Vagina (tissue), 2 donors: ENCODE measurements around the gene YWHAG. TPM values are rescaled to one million over a fixed set of nuclear protein-coding genes. Genes with fewer than 3 reads are reported as not detected.
"Not testable (repeated sequence)": the region's sequence is repeated elsewhere in the genome, so short reads cannot be mapped to it uniquely, and the experiment has no call there.

ENCODE experiments used
- DNase-seq, 2 donors: peaks; one replicate each; pipeline ENCODE4 v3.0.0-alpha.2; 2017; ENCODE audit errors: extremely low spot score in 2 of 2
- H3K27ac ChIP-seq: fragments of 200-600 bp; sonication (generic); one replicate; pipeline ENCODE4 v1.5.1; 2019
- H3K27me3 ChIP-seq: fragments of 200-600 bp; sonication (generic); one replicate; pipeline ENCODE4 v1.5.1; 2019
- H3K36me3 ChIP-seq, 2 donors: fragments of 200-600 bp; sonication (generic); one replicate each; pipeline ENCODE4 v1.5.1; 2017 to 2019
- H3K4me1 ChIP-seq: fragments of 200-600 bp; sonication (generic); one replicate; pipeline ENCODE4 v1.5.1; 2019
- H3K4me3 ChIP-seq, 2 donors: fragments of 200-600 bp; sonication (generic); 1 replicate in 1 of 2; 2 replicates in 1 of 2; pipeline ENCODE4 v1.5.1; 2016 to 2019
- H3K9me3 ChIP-seq: fragments of 200-600 bp; sonication (generic); one replicate; pipeline ENCODE4 v1.5.1; 2019
- POLR2A ChIP-seq, 2 donors: fragments of 450-650 bp; IDR thresholded peaks; one replicate each; pipeline ENCODE4 v1.6.1; 2017; ENCODE audit warnings: antibody characterized with exemption in 2 of 2, mild to moderate bottlenecking in 2 of 2, moderate library complexity in 2 of 2
- POLR2AphosphoS5 ChIP-seq, 2 donors: sonication (generic); formaldehyde crosslinking; IDR thresholded peaks; one replicate each; pipeline ENCODE4 v1.9.0; 2017; ENCODE audit warnings: antibody characterized with exemption in 2 of 2, mild to moderate bottlenecking in 2 of 2, low read depth in 1 of 2; ENCODE audit not compliant: insufficient read depth in 1 of 2
- intact Hi-C: fragments of 100-400 bp; cut with DNase I; formaldehyde crosslinking; loops from one replicate; pipeline ENCODE4 v1.15.1; 2023
- total RNA-seq: library from RNA; depleted of rRNA; stranded (reverse); fragments of >200 nt; gene quantifications from one replicate; pipeline ENCODE4 v1.2.3, GENCODE V29; 2016
- TF ChIP-seq, protein P1 (sequence below), 3 experiments: fragments of 450-650 bp in 2 of 3; fragments of 200-600 bp in 1 of 3; sonication (generic) in 1 of 3; IDR thresholded peaks; one replicate each; pipeline ENCODE4 v1.5.1; 2017 to 2019; ENCODE audit warnings: antibody characterized with exemption in 3 of 3, mild to moderate bottlenecking in 2 of 3, moderate library complexity in 2 of 3

Gene YWHAG
- total RNA-seq, 1 donor from 2014 or later, result 73.2 TPM

DNA sequence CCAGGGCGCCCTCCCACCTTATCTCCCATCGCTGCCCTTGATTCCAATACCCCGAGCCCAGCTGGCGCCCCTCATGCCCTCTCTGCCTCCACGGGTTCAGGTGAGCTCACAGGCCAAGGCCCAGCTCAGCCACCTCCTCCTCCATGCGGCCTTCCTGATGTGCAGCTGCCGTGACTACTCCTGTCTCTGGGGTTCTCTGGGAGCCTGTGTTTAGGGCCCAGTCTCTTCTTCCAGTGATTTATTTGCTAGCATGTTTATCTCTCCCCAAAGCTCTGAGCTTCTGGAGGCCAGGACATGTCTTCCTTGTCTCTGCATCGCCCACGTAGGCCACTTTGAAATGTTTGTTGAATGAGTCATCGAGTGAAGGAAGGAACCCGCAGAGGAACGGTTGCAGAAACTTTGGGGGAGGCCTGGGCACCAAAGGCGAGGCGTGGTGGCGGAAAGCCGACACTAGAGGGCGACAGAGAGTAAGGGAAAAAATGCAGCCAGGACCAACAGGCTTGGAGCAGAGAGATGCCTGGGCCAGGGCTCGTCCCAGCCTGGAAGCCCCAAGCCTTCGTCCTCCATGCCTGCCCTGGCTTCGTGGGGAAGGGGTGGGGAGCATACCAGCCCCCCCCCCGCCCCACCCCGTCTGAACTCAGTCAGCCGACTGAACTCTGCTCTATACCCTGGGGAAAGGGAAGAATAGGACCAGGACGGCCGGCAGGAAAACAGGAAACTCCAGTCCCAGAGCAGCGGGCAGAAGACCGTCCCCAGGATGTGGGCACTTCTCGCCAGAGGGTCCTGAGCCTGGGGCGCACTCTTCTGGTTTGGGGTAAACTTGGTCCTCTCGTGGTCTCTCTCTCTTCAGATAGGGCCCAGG, 67.2 kb downstream of the YWHAG start:
- H3K27me3 ChIP-seq, result no peaks in the 10 kb centered on the region
- H3K4me1 ChIP-seq, result peaks cover 58% of the 10 kb centered on the region
- no peaks in the 10 kb centered on the region for H3K9me3 ChIP-seq
- TF ChIP-seq, protein P1, sequence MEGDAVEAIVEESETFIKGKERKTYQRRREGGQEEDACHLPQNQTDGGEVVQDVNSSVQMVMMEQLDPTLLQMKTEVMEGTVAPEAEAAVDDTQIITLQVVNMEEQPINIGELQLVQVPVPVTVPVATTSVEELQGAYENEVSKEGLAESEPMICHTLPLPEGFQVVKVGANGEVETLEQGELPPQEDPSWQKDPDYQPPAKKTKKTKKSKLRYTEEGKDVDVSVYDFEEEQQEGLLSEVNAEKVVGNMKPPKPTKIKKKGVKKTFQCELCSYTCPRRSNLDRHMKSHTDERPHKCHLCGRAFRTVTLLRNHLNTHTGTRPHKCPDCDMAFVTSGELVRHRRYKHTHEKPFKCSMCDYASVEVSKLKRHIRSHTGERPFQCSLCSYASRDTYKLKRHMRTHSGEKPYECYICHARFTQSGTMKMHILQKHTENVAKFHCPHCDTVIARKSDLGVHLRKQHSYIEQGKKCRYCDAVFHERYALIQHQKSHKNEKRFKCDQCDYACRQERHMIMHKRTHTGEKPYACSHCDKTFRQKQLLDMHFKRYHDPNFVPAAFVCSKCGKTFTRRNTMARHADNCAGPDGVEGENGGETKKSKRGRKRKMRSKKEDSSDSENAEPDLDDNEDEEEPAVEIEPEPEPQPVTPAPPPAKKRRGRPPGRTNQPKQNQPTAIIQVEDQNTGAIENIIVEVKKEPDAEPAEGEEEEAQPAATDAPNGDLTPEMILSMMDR (IDR thresholded peaks at IDR 0.05), result peak; percentile 91 to 99 (median 96)
- TF ChIP-seq POLR2AphosphoS5 (IDR thresholded peaks at IDR 0.05; ENCODE audit: insufficient read depth in 1 of 2, low read depth in 1 of 2) (peak; percentile 87 to 94), POLR2A (IDR thresholded peaks at IDR 0.05) (peak in 1 of 2 donors; percentile 1)
- intact Hi-C loops, result loop anchor here (1.0 kb wide), 1 partner anchor 23 kb away; no protein-coding TSS in a partner anchor
- H3K27ac ChIP-seq, result peak overlapping the region; percentile 100
- H3K36me3 ChIP-seq, result no peaks in the 10 kb centered on the region
- peak overlapping the region; percentile 29 for H3K4me3 ChIP-seq
- DNase-seq, result peak in 1 of 2 donors; percentile 99

DNA sequence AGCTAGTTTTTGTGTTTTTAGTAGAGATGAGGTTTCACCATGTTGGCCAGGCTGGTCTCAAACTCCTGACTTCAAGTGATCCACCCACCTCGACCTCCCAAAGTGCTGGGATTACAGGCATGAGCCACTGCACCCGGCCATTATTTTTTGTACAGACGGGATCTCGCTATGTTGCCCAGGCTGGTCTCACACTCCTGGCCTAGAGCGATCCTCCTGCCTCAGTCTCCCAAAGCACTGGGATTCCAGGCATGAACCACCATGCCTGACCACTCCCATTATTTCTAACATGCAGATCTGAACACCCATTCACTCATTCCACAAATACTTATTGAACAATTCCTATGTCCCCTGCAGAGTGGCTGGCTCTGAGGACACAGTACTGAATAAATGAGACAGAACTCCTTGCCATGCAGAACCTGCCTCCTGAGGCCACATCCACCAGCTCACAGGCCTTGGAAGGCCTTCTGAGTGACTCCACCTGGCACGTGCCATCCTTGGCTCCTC, 67.9 kb downstream of the YWHAG start:
- not testable (repeated sequence) for H3K27me3 ChIP-seq, DNase-seq, H3K9me3 ChIP-seq, H3K4me3 ChIP-seq, H3K36me3 ChIP-seq
- Histone ChIP-seq H3K4me1 (peaks cover 51% of the 10 kb centered on the region), H3K27ac (peak overlapping the region; percentile 100)
- intact Hi-C loops, result loop anchor here (1.0 kb wide), 1 partner anchor 23 kb away; no protein-coding TSS in a partner anchor

DNA sequence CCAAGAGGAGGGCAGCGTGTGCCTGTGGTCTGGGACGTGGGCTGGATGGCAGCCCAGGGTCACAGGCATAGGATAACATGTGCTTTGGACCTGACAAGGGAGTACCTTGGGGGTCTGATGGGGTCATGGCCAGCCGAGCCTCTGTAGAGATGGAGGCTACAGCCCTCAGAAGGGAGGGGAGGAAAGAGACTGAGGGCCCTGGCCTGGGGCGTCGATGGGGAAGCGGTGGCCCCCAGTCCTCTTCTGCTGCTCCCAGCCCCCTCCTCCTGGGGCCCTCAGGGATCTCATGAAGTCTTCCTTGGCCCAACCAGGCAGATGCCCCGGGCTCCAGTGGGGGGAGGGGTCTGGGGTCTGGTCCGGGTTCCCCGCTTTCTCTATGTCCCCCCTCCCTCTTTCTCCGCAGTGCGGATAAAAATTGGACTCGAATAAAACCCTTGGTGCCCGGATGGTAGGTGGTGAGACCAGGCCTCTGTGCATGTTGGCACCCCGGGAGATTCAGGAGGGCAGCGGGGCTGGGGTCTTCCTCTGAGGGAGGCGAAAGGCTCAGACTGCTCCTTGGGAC, 71.9 kb downstream of the YWHAG start:
- H3K4me1 ChIP-seq, result peaks cover 29% of the 10 kb centered on the region
- no peaks in the 10 kb centered on the region for H3K9me3 ChIP-seq
- H3K36me3 ChIP-seq, result no peaks in the 10 kb centered on the region
- no peak for DNase-seq
- H3K27me3 ChIP-seq, result no peaks in the 10 kb centered on the region
- no peak overlapping the region for H3K4me3 ChIP-seq
- intact Hi-C loops, result loop anchor here (10.0 kb wide), 1 partner anchor 102 kb away; no protein-coding TSS in a partner anchor
- H3K27ac ChIP-seq, result no peak overlapping the region
- TF ChIP-seq, protein P1 (IDR thresholded peaks at IDR 0.05), result no peak
- no peak for TF ChIP-seq POLR2AphosphoS5 (IDR thresholded peaks at IDR 0.05; ENCODE audit: insufficient read depth in 1 of 2, low read depth in 1 of 2)
- TF ChIP-seq POLR2A (IDR thresholded peaks at IDR 0.05), result no peak

DNA sequence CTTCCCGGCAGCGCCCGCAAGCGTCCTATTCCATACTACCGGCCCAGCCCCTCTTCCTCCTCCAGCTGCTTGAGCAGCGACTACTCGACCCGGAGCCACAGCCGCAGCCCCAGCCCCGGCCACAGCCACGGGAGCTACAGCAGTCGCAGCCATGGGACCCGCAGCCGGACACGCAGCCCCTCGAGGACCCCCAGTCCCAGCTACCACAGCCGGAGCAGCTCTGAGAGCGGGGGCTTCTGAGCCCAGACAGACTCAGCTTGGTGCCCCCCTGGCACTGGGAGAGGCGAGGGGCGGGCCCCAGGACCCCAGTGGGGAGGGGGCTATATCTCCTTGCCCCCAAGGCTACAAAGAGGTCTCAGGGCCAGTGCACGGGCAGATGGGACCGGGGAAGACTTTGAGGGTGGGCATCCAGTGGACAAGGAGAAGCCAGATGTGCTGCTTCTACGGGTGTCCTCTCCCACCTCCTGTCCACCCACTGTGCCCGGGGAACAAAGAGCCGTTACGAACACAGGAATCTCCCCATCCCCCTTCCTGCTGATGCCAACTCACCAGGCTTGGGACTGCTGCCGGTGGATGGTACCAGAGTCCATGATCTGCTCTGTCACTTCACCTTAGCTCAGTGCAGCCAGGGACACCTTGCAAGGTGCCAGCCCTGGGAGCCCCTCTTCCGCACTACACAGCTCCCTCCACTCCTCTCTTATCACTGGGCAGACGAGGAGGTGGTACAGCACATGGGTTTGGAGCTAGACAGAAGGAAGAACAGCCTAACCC, 73.0 kb downstream of the YWHAG start:
- no peaks in the 10 kb centered on the region for H3K9me3 ChIP-seq
- H3K4me3 ChIP-seq, result no peak overlapping the region
- no peak for TF ChIP-seq POLR2AphosphoS5 (IDR thresholded peaks at IDR 0.05; ENCODE audit: insufficient read depth in 1 of 2, low read depth in 1 of 2)
- TF ChIP-seq POLR2A (IDR thresholded peaks at IDR 0.05), result no peak
- TF ChIP-seq, protein P1 (IDR thresholded peaks at IDR 0.05), result no peak
- intact Hi-C loops, result loop anchor here (10.0 kb wide), 1 partner anchor 101 kb away; no protein-coding TSS in a partner anchor
- H3K27ac ChIP-seq, result no peak overlapping the region
- H3K27me3 ChIP-seq, result no peaks in the 10 kb centered on the region
- DNase-seq, result no peak
- peaks cover 23% of the 10 kb centered on the region for H3K4me1 ChIP-seq
- H3K36me3 ChIP-seq, result no peaks in the 10 kb centered on the region
